Activated CD8-positive, alpha-beta memory T cell treated with anti-CD3 and anti-CD28 coated beads, Interleukin-2, amount 50 U/mL, for 1 hour (primary cell): ENCODE data around the gene CLHC1.
"Not testable (repeated sequence)": the region's sequence is repeated elsewhere in the genome, so short reads cannot be mapped to it uniquely, and the experiment has no call there.

ENCODE experiments used
- DNase-seq: peaks from one replicate; pipeline ENCODE4 v3.0.0-alpha.2; 2020; ENCODE audit errors: extremely low read depth

Gene CLHC1

GRCh38 chr2:55232084-55232862 is at the start of gene CLHC1, which contains the start of gene RPS27A:
Gene CLHC1 (minus strand): TSS chr2:55232293. CDS start chr2:55222411, 9,882 bp downstream.
Gene RPS27A (plus strand): TSS chr2:55232688. CDS start chr2:55232825, 137 bp downstream.
- DNase-seq = peak; percentile 84

GRCh38 chr2:55280851-55281546 is 48.9 kb upstream of the CLHC1 start:
- DNase-seq = not testable (repeated sequence)

- DNase-seq = not testable (repeated sequence)
These were observed 47.8 kb upstream of the CLHC1 start for GRCh38 chr2:55279859-55280424.

- not testable (repeated sequence) for DNase-seq
These were observed 47.2 kb upstream of the CLHC1 start for GRCh38 chr2:55279214-55279835.

GRCh38 chr2:55277310-55277709 is 45.2 kb upstream of the CLHC1 start:
- DNase-seq = no peak

- DNase-seq = not testable (repeated sequence)
These were observed 42.3 kb upstream of the CLHC1 start for GRCh38 chr2:55274346-55274745.

GRCh38 chr2:55269645-55269990 is 37.5 kb upstream of the CLHC1 start:
- DNase-seq = no peak

GRCh38 chr2:55268907-55269644 is 37.0 kb upstream of the CLHC1 start, which contains the start of gene MTIF2:
Gene MTIF2 (minus strand): TSS chr2:55269231. CDS start chr2:55263858, 5,373 bp downstream.
- peak; percentile 67 for DNase-seq

- no peak for DNase-seq
These were observed 36.3 kb upstream of the CLHC1 start for GRCh38 chr2:55268288-55268906.

- not testable (repeated sequence) for DNase-seq
These were observed 27.5 kb upstream of the CLHC1 start for GRCh38 chr2:55259586-55259985.

GRCh38 chr2:55252832-55253231 is 20.7 kb upstream of the CLHC1 start:
- DNase-seq = no peak

- DNase-seq = no peak
These were observed 14.9 kb upstream of the CLHC1 start for GRCh38 chr2:55247025-55247424.

GRCh38 chr2:55245411-55245810 is 13.3 kb upstream of the CLHC1 start:
- no peak for DNase-seq

- DNase-seq = no peak
These were observed 10.5 kb upstream of the CLHC1 start for GRCh38 chr2:55242617-55243016.

GRCh38 chr2:55241582-55241981 is 9.5 kb upstream of the CLHC1 start:
- DNase-seq = not testable (repeated sequence)

GRCh38 chr2:55239656-55240222 is 7.6 kb upstream of the CLHC1 start:
- no peak for DNase-seq

- no peak for DNase-seq
These were observed 5.0 kb upstream of the CLHC1 start for GRCh38 chr2:55236992-55237543.

GRCh38 chr2:55235724-55236538 is 3.8 kb upstream of the CLHC1 start:
- no peak for DNase-seq

GRCh38 chr2:55233658-55233940 is 1.5 kb upstream of the CLHC1 start:
- no peak for DNase-seq
